Stimulated activated CD4-positive, alpha-beta T cell treated with anti-CD3 and anti-CD28 coated beads, Interleukin-2, amount 100 ng/mL, for 4 hours (primary cell): ENCODE data around the gene ECPAS.
"Not testable (repeated sequence)": the region's sequence is repeated elsewhere in the genome, so short reads cannot be mapped to it uniquely, and the experiment has no call there.

ENCODE experiments used
- DNase-seq: peaks from one replicate; pipeline ENCODE4 v3.0.0-alpha.2; 2020; ENCODE audit warnings: low read depth

The ECPAS gene

DNA sequence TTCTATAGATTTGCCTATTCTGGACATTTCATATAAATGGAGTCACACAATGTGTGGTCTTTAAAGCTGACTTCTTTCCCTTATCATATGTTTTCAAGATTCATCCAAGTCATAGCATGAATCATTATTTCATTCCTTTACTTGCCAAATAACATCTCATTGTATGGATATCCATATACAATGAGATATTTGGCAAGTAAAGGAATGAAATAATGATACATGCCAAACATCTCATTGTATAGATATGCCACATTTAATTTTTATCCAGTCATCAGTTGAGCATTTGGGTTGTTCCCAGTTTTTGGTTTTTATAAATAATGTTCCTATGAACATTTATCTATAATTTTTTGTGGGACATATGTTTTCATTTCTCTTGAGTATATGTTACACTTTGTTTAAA is 133.6 kb downstream of the ECPAS start:
- DNase-seq = no peak

DNA sequence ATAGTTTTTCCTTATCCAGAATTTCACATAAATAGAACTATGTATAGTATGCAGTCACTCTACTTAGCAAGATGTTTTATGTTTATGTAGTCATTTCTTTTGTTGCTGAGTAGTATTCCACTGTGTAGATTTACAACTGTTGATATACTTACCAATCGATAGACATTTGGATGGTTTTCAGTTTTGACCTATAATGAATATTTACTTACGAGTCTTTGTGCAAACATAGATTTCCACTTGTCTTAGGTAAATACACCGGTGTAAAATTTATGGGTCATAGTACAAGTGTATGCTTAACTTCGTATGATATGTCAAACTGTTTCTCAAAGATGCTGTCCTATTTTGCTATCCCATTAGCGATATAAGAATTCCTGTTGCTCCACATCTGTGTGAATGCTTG is 134.4 kb downstream of the ECPAS start:
- no peak for DNase-seq

DNA sequence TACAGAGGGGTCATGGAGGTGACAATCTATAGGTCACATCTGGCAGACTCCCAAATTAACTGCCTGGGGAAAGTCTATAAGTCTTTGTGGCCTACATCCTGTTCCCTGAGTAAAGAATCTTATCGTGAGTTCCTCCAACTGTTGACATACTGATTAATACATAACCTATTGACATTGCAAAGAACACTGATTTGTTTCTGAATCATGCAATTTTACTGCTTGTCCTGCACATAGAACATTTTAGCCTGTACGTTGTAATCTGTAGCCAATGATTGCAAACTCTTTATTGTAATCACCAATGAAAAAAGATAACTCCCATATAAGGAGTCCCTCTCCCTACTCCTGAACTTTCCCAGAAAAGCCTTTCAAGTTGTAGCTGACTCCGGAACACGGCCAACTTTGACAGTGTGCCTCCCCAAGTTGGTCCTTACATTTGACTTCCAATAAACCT is 135.3 kb downstream of the ECPAS start:
- no peak for DNase-seq

DNA sequence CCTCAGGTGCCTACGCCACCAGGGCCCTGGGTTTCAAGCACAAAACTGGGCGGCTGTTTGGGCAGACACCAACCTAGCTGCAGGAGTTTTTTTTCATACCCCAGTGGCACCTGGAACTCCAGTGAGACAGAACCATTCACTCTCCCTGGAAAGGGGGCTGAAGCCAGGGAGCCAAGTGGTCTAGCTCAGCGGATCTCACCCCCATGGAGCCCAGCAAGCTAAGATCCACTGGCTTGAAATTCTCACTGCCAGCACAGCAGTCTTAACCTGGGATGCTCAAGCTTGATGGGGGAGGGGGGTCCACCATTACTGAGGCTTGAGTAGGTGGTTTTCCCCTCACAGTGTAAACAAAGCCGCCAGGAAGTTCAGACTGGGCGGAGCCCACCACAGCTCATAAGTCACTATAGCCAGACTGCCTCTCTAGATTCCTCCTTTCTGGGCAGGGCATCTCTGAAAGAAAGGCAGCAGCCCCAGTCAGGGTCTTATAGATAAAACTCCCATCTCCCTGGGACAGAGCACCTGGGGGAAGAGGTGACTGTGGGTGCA is 149.8 kb downstream of the ECPAS start:
- DNase-seq = not testable (repeated sequence)

DNA sequence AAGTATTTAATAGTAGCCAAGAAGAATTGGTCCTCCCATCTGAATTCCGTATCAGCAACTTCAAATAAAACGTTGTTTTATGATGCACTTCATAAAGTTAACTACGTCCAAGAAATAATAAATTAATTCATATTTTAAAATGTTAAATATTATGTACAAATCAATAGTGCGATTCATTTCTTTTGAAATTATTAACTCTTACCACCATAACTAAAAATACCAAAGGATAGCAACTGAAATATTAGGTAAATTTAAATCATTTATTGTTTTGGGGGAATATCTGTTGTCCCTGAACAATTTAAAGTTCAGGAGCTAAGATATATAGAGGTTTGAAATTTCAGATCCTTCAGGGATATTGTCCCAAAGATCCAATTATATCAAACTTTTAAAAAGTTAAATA is 154.1 kb downstream of the ECPAS start, which contains the start of gene OR2K2:
Gene OR2K2, minus strand, starts transcription at position 101 of the 400 bp plus-strand sequence. CDS start 1,791 bp downstream, outside the sequence.
- DNase-seq = no peak

DNA sequence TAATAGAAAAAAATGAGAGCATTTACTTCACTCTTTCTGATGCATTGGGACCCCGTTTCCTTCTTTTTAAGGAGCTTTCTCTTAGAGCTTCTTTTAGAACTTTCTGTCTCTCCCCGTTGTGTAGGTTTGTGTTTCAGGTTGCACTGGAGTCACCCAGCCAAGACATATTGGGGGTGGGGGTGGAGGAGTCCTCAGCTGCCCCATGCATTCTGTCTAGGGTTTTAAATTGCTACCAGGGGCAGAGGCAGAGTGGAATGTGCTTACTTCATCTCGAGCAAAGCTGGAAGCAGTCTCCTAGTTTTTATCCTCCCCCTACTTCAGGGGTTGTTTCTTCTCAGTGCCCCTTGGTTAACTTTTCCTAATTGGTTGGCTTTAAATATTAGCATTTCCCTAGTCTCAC is 163.6 kb downstream of the ECPAS start:
- DNase-seq = no peak

DNA sequence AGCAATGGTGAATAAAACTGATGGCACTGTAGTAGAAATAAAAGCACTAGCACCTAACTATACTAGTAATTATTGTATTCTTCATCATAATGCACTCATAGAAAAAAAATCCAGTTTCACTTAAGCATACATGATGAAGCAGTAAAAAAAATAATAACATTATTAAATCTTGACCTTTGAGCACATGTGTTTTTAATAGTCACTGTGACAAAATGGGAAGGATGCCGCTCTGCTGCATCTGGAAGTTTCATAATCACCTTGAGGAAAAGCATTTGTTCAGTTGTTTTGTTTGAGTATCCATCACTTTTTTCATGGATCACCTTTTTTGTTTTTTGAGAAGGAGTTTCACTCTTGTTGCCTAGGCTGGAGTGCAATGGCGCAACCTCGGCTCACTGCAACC is 167.4 kb downstream of the ECPAS start:
- DNase-seq = no peak
